H1 (cell line): ENCODE data around the gene BAZ2B. TPM values are rescaled to one million over a fixed set of nuclear protein-coding genes. Genes with fewer than 3 reads are reported as not detected.

Experiments used
- CTCF ChIA-PET: fragments of 300-600 bp; sonication (Branson Sonifier 250); formaldehyde crosslinking; loops from one replicate; lab custom pipeline; 2021; ENCODE audit not compliant: partially characterized antibody; lab: Charles Lee
- POLR2A ChIA-PET: fragments of 300-600 bp; sonication (Branson Sonifier 250); formaldehyde crosslinking; loops from one replicate; lab custom pipeline; 2021; ENCODE audit warnings: inconsistent platforms; ENCODE audit not compliant: partially characterized antibody; lab: Charles Lee
- DNase-seq, 2 experiments: peaks; one replicate each; pipeline versions ENCODE4 v3.0.0 to v3.0.0-alpha.2; 2010 to 2022; ENCODE audit warnings: low spot score in 2 of 2, low read depth in 1 of 2, mixed read lengths in 1 of 2
- FAIRE-seq: peaks from 2 replicates; lab custom pipeline; 2011; peaks lifted over from hg19 to GRCh38; lab: Jason Lieb, UNC
- H2AFZ ChIP-seq: 2 replicates; pipeline ENCODE4 v1.8.1; 2012; ENCODE audit warnings: low read length, inconsistent platforms
- H2AK5ac ChIP-seq: 2 replicates; pipeline ENCODE4 v1.6.1; 2013; ENCODE audit warnings: low read depth, low read length
- H2BK120ac ChIP-seq: replicated peaks from 2 replicates; pipeline ENCODE3; 2013; ENCODE audit warnings: low read depth, low read length, inconsistent platforms
- H2BK12ac ChIP-seq: 2 replicates; pipeline ENCODE4 v1.6.1; 2013; ENCODE audit warnings: low read depth, low read length
- H2BK15ac ChIP-seq: 2 replicates; pipeline ENCODE4 v1.6.1; 2013; ENCODE audit warnings: low read length
- H2BK20ac ChIP-seq: 2 replicates; pipeline ENCODE4 v1.6.1; 2013; ENCODE audit warnings: low read length
- H2BK5ac ChIP-seq: 2 replicates; pipeline ENCODE4 v1.6.1; 2013; ENCODE audit warnings: low read depth, low read length
- H3K14ac ChIP-seq: 2 replicates; pipeline ENCODE4 v1.6.1; 2013; ENCODE audit warnings: inconsistent platforms; ENCODE audit not compliant: insufficient read length
- H3K18ac ChIP-seq: 2 replicates; pipeline ENCODE4 v1.6.1; 2013; ENCODE audit warnings: low read length; ENCODE audit errors: extremely low read depth
- H3K23ac ChIP-seq: 2 replicates; pipeline ENCODE4 v1.6.1; 2013; ENCODE audit warnings: inconsistent platforms; ENCODE audit not compliant: insufficient read length
- H3K23me2 ChIP-seq: 2 replicates; pipeline ENCODE4 v1.6.1; 2013; ENCODE audit warnings: low read depth, low read length
- H3K27ac ChIP-seq: 2 replicates; pipeline ENCODE4 v1.6.1; 2011; ENCODE audit warnings: low read depth, low read length, inconsistent platforms
- H3K27me3 ChIP-seq, 4 experiments: replicated peaks in 1 of 4; 1 replicate in 1 of 4; 2 replicates in 3 of 4; pipeline versions ENCODE4 v1.6.1 to v1.8.1; 2011 to 2013; ENCODE audit warnings: low read length in 3 of 4, mild to moderate bottlenecking in 3 of 4, inconsistent platforms in 2 of 4, mixed read lengths in 2 of 4, moderate library complexity in 1 of 4; ENCODE audit not compliant: control insufficient read depth in 3 of 4, insufficient read depth in 3 of 4; ENCODE audit errors: extremely low read depth in 1 of 4
- H3K36me3 ChIP-seq, 4 experiments: 2 replicates each; pipeline versions ENCODE4 v1.6.1 to v1.8.1; 2011 to 2013; ENCODE audit warnings: mild to moderate bottlenecking in 4 of 4, low read length in 3 of 4, moderate library complexity in 2 of 4, control low read depth in 1 of 4, inconsistent platforms in 1 of 4; ENCODE audit not compliant: insufficient read depth in 4 of 4, control insufficient read depth in 2 of 4
- H3K4ac ChIP-seq: replicated peaks from 2 replicates; pipeline ENCODE3; 2013; ENCODE audit warnings: low read length, low read depth, mixed read lengths, inconsistent platforms; ENCODE audit not compliant: insufficient read length
- H3K4me1 ChIP-seq, 4 experiments: replicated peaks in 1 of 4; 1 replicate in 1 of 4; 2 replicates in 3 of 4; pipeline versions ENCODE4 v1.6.1 to v1.8.1; 2011 to 2013; ENCODE audit warnings: low read length in 3 of 4, inconsistent platforms in 2 of 4, mixed read lengths in 1 of 4; ENCODE audit not compliant: insufficient read depth in 4 of 4, control insufficient read depth in 3 of 4
- H3K4me2 ChIP-seq, 2 experiments: 2 replicates each; pipeline versions ENCODE4 v1.6.1 to v1.8.1; 2011 to 2013; ENCODE audit warnings: low read depth in 2 of 2, low read length in 2 of 2, control low read depth in 1 of 2, inconsistent platforms in 1 of 2, mild to moderate bottlenecking in 1 of 2; ENCODE audit not compliant: insufficient read depth in 1 of 2
- H3K4me3 ChIP-seq, 4 experiments: fragments of 200-600, 300-600 bp in 1 of 4; sonication (generic), shearing (Covaris generic), sonication (Bioruptor Twin) in 1 of 4; 2 replicates each; pipeline versions ENCODE4 v1.5.1 to v1.8.1; 2011 to 2016; ENCODE audit warnings: low read length in 4 of 4, low read depth in 3 of 4, control low read depth in 2 of 4, inconsistent platforms in 2 of 4, mild to moderate bottlenecking in 2 of 4, mixed read lengths in 1 of 4, moderate library complexity in 1 of 4; ENCODE audit not compliant: insufficient read depth in 2 of 4; ENCODE audit errors: extremely low read depth in 1 of 4
- H3K56ac ChIP-seq: replicated peaks from 2 replicates; pipeline ENCODE3; 2013; ENCODE audit warnings: low read depth, mild to moderate bottlenecking, mixed read lengths, low read length, inconsistent platforms; ENCODE audit not compliant: insufficient read length
- H3K79me1 ChIP-seq: 2 replicates; pipeline ENCODE4 v1.6.1; 2013; ENCODE audit warnings: low read depth, low read length, control low read depth
- H3K79me2 ChIP-seq, 2 experiments: 2 replicates each; pipeline versions ENCODE4 v1.6.1 to v1.8.1; 2012 to 2013; ENCODE audit warnings: low read length in 2 of 2, mild to moderate bottlenecking in 2 of 2, inconsistent platforms in 1 of 2; ENCODE audit not compliant: insufficient read depth in 2 of 2, control insufficient read depth in 1 of 2
- H3K9ac ChIP-seq, 4 experiments: replicated peaks in 1 of 4; 1 replicate in 1 of 4; 2 replicates in 3 of 4; pipeline versions ENCODE4 v1.6.1 to v1.8.1; 2011 to 2013; ENCODE audit warnings: low read depth in 3 of 4, low read length in 3 of 4, control low read depth in 2 of 4, mild to moderate bottlenecking in 2 of 4, moderate library complexity in 2 of 4, inconsistent platforms in 1 of 4; ENCODE audit errors: extremely low read depth in 1 of 4
- H3K9me3 ChIP-seq, 2 experiments: 2 replicates each; pipeline versions ENCODE4 v1.6.1 to v1.8.1; 2012 to 2013; ENCODE audit warnings: mild to moderate bottlenecking in 2 of 2, moderate library complexity in 2 of 2, control low read depth in 1 of 2, inconsistent platforms in 1 of 2, low read depth in 1 of 2, low read length in 1 of 2, mixed read lengths in 1 of 2; ENCODE audit not compliant: insufficient read depth in 2 of 2
- H4K20me1 ChIP-seq, 2 experiments: replicated peaks in 1 of 2; 2 replicates each; pipeline versions ENCODE3 to v1.8.1; 2011 to 2013; ENCODE audit warnings: inconsistent platforms in 2 of 2, low read length in 2 of 2, mild to moderate bottlenecking in 1 of 2; ENCODE audit not compliant: insufficient read depth in 2 of 2, control insufficient read depth in 1 of 2
- H4K5ac ChIP-seq: 2 replicates; pipeline ENCODE4 v1.6.1; 2013; ENCODE audit warnings: low read length, low read depth, mixed read lengths, inconsistent platforms; ENCODE audit not compliant: insufficient read length
- H4K8ac ChIP-seq: 2 replicates; pipeline ENCODE4 v1.8.0; 2013; ENCODE audit warnings: mild to moderate bottlenecking, moderate library complexity, low read length, inconsistent platforms; ENCODE audit not compliant: insufficient read depth; ENCODE audit errors: extremely low read depth
- H4K91ac ChIP-seq: replicated peaks from 2 replicates; pipeline ENCODE3; 2013; ENCODE audit warnings: low read length, mixed read lengths, inconsistent platforms; ENCODE audit not compliant: insufficient read length
- HDAC2 ChIP-seq, 2 experiments: fragments of 300-600 bp in 1 of 2; sonication (generic) in 1 of 2; IDR thresholded peaks; 2 replicates each; pipeline ENCODE4 v1.6.1; 2011 to 2012; ENCODE audit warnings: low read depth in 2 of 2, low read length in 2 of 2, mild to moderate bottlenecking in 2 of 2, moderate library complexity in 2 of 2, borderline replicate concordance in 1 of 2, inconsistent platforms in 1 of 2
- JUN ChIP-seq: IDR thresholded peaks from 2 replicates; pipeline ENCODE4 v1.6.1; 2011; ENCODE audit warnings: low read depth, mild to moderate bottlenecking, improper control_type of control experiment, low read length
- KDM1A ChIP-seq: fragments of 200-600, 300-600 bp; sonication (generic); IDR thresholded peaks from 2 replicates; pipeline ENCODE4 v1.7.1; 2016; ENCODE audit warnings: mild to moderate bottlenecking, low read length, borderline replicate concordance
- NRF1 ChIP-seq: IDR thresholded peaks from 2 replicates; pipeline ENCODE4 v1.6.1; 2011; ENCODE audit warnings: mild to moderate bottlenecking, low read depth, low read length, improper control_type of control experiment
- TEAD4 ChIP-seq: IDR thresholded peaks from 2 replicates; pipeline ENCODE4 v1.6.1; 2012; ENCODE audit warnings: low read depth, low read length, inconsistent platforms, mixed read lengths
- WGBS, 2 experiments: shearing (Covaris generic) in 1 of 2; methylation state at CpG; one replicate each; pipeline versions ENCODE4 v1.1.6 to v1.1.7; 2013 to 2015; ENCODE audit warnings: low lambda C conversion rate in 2 of 2, mixed read lengths in 2 of 2, inconsistent platforms in 1 of 2, low coverage in 1 of 2, missing lambda C conversion rate in 1 of 2; ENCODE audit not compliant: insufficient replicate concordance in 2 of 2, insufficient coverage in 1 of 2, insufficient read length in 1 of 2; ENCODE audit errors: extremely low coverage in 1 of 2, missing lambda C conversion rate in 1 of 2; 5-methylcytosine and 5-hydroxymethylcytosine counted together
- polyA plus RNA-seq, 7 experiments: library from polyadenylated mRNA; depleted of rRNA in 3 of 7; stranded (reverse) in 5 of 7; unstranded in 2 of 7; fragments of >200 nt in 5 of 7; fragments of 200-250 nt in 2 of 7; gene quantifications; 1 replicate in 5 of 7; 2 replicates in 1 of 7; 4 replicates in 1 of 7; pipeline versions ENCODE4 v1.2.1 to v1.2.3, GENCODE V29; 2011 to 2013; ENCODE audit warnings: missing spikeins in 2 of 7, mixed read lengths in 2 of 7
- total RNA-seq: library from RNA; stranded (reverse); fragmentation: NEBNext Ultra II Directional; extraction: Animal tissue kit (Norgen Biotek cat#: 25700); gene quantifications from 2 replicates; pipeline ENCODE4 v1.2.1, GENCODE V29; 2021

Gene BAZ2B
- total and polyA plus RNA-seq, 2 of the 8 experiments (the other 6 are each of a cell fraction or from before 2014, with no cell fraction given), result 15.2 to 46.3 TPM

DNA sequence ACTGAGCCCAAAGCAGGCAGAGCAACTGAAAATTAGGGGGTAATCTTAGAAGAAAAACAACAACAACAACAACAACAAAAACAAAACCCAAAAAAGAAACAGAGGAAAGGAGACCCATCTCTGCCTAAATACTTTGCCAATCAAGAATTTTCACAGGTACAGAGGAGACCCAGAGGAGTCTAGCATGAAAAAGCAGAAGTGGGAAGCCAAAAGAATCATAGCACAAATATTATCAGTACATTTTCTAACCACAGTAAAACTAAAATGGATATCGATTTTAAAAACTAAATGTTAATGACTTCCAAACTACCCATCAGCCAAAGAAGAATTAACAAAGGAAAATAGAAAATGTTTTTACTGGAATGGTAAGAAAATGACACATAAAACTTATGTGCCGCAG lies 148.1 kb downstream of the BAZ2B start:
- CTCF ChIA-PET, result interaction anchor here (0.8 kb wide), 1 partner anchor 8 kb away, joined by 4 read pairs; no protein-coding TSS in a partner anchor
- Histone ChIP-seq H4K8ac (no peak overlapping the region), H3K79me2 (peaks cover 0 to 5% of the 10 kb centered on the region in 2 experiments; a peak in 1 of 4 replicates), H2BK120ac (no peak overlapping the region)
- no peak for FAIRE-seq
- TF ChIP-seq JUN (no peak), NRF1 (no peak), HDAC2 (IDR thresholded peaks at IDR 0.05; ENCODE audit: borderline replicate concordance in 1 of 2, low read depth in 2 of 2, low read length in 2 of 2) (no peak), TEAD4 (no peak), KDM1A (no peak)
- TF ChIP-seq, all 59 proteins: peak for 0
- Histone ChIP-seq H3K23ac (no peak overlapping the region), H3K4me1 (no peaks in the 10 kb centered on the region), H4K20me1 (no peaks in the 10 kb centered on the region), H3K79me1 (no peaks in the 10 kb centered on the region), H2BK15ac (no peak overlapping the region), H3K4me2 (no peak overlapping the region), H3K23me2 (no peaks in the 10 kb centered on the region), H3K14ac (no peak overlapping the region), H2AK5ac (no peak overlapping the region), H2BK5ac (no peak overlapping the region), H3K18ac (no peak overlapping the region), H3K4me3 (no peak overlapping the region), H3K4ac (no peak overlapping the region), H3K36me3 (peaks cover 0 to 3% (median 0%) of the 10 kb centered on the region in 4 experiments; a peak in 1 of 8 replicates), H2AFZ (no peak overlapping the region), H3K27me3 (no peaks in the 10 kb centered on the region), H3K27ac (no peak overlapping the region), H3K9ac (no peak overlapping the region), H4K91ac (no peak overlapping the region), H2BK20ac (no peak overlapping the region), H3K9me3 (no peaks in the 10 kb centered on the region), H4K5ac (no peak overlapping the region), H3K56ac (no peak overlapping the region), H2BK12ac (no peak overlapping the region)
- WGBS, 2 experiments, result 94% methylated on average over 2 of the region's 2 CpGs; no CpG with 5 or more reads in 1 of the 2 experiments
- POLR2A ChIA-PET, result no interaction called here
- DNase-seq, result no peak
